ENCODE measurements around the gene PET100. TPM values are rescaled to one million over a fixed set of nuclear protein-coding genes. Genes with fewer than 3 reads are reported as not detected.

The PET100 gene
- total and polyA plus RNA-seq, 2 donors from 2014 or later, result 112 to 181 TPM

- DNase-seq (peak in 3 of 5 donors; percentile 13 to 85 (median 30)), FAIRE-seq (no peak)
- Histone ChIP-seq H3K9me3 (ENCODE audit: control insufficient read depth in 2 of 3, insufficient read depth in 1 of 3, low read length in 3 of 3) (no peaks in the 10 kb centered on the region), H3K27ac (ENCODE audit: low read depth in 2 of 2, low read length in 2 of 2) (peak overlapping the region in 1 of 2 donors; percentile 65), H3K9ac (ENCODE audit: low read length in 3 of 3) (peak overlapping the region in 1 of 3 donors; percentile 61), H3K27me3 (ENCODE audit: control insufficient read depth, insufficient read depth, low read length) (no peaks in the 10 kb centered on the region), H3K4me1 (ENCODE audit: control insufficient read depth in 2 of 3, insufficient read depth in 2 of 3, low read depth in 1 of 3, low read length in 3 of 3) (peaks cover 0 to 17% (median 0%) of the 10 kb centered on the region in 3 donors), H3K4me3 (ENCODE audit: low read length in 3 of 3) (peak overlapping the region; percentile 33 to 78 (median 75)), H3K36me3 (ENCODE audit: control insufficient read depth in 2 of 3, insufficient read depth in 3 of 3, low read length in 3 of 3) (peaks cover 0 to 10% (median 5%) of the 10 kb centered on the region in 3 donors)
- intact Hi-C loops (cut with DNase I), result no loop called here
- no peak for TF ChIP-seq CTCF (IDR thresholded peaks at IDR 0.05; ENCODE audit: borderline replicate concordance, extremely low read depth, insufficient read depth)
These were observed 8.0 kb downstream of the PET100 start for GRCh38 chr19:7637374-7638256.

- H3K27me3 ChIP-seq (ENCODE audit: control insufficient read depth, insufficient read depth, low read length), result no peaks in the 10 kb centered on the region
- peaks cover 0 to 17% (median 0%) of the 10 kb centered on the region in 3 donors for H3K4me1 ChIP-seq (ENCODE audit: control insufficient read depth in 2 of 3, insufficient read depth in 2 of 3, low read depth in 1 of 3, low read length in 3 of 3)
- no peaks in the 10 kb centered on the region for H3K9me3 ChIP-seq (ENCODE audit: control insufficient read depth in 2 of 3, insufficient read depth in 1 of 3, low read length in 3 of 3)
- intact Hi-C loops (cut with DNase I), result no loop called here
- H3K9ac ChIP-seq (ENCODE audit: low read length in 3 of 3), result no peak overlapping the region
- no peak overlapping the region for H3K27ac ChIP-seq (ENCODE audit: low read depth in 2 of 2, low read length in 2 of 2)
- no peak overlapping the region for H3K4me3 ChIP-seq (ENCODE audit: low read length in 3 of 3)
- H3K36me3 ChIP-seq (ENCODE audit: control insufficient read depth in 2 of 3, insufficient read depth in 3 of 3, low read length in 3 of 3), result peaks cover 0 to 10% (median 5%) of the 10 kb centered on the region in 3 donors
- no peak for FAIRE-seq
- TF ChIP-seq CTCF (IDR thresholded peaks at IDR 0.05; ENCODE audit: borderline replicate concordance, extremely low read depth, insufficient read depth), result no peak
- DNase-seq, result no peak
These were observed 9.3 kb downstream of the PET100 start for GRCh38 chr19:7638802-7639465.

- intact Hi-C loops (cut with DNase I), result no loop called here
- Histone ChIP-seq H3K27me3 (ENCODE audit: control insufficient read depth, insufficient read depth, low read length) (no peaks in the 10 kb centered on the region), H3K4me1 (ENCODE audit: control insufficient read depth in 2 of 3, insufficient read depth in 2 of 3, low read depth in 1 of 3, low read length in 3 of 3) (peaks cover 0 to 17% (median 0%) of the 10 kb centered on the region in 3 donors), H3K9me3 (ENCODE audit: control insufficient read depth in 2 of 3, insufficient read depth in 1 of 3, low read length in 3 of 3) (no peaks in the 10 kb centered on the region), H3K36me3 (ENCODE audit: control insufficient read depth in 2 of 3, insufficient read depth in 3 of 3, low read length in 3 of 3) (peaks cover 0 to 10% (median 5%) of the 10 kb centered on the region in 3 donors), H3K27ac (ENCODE audit: low read depth in 2 of 2, low read length in 2 of 2) (no peak overlapping the region), H3K9ac (ENCODE audit: low read length in 3 of 3) (no peak overlapping the region), H3K4me3 (ENCODE audit: low read length in 3 of 3) (no peak overlapping the region)
- TF ChIP-seq CTCF (IDR thresholded peaks at IDR 0.05; ENCODE audit: borderline replicate concordance, extremely low read depth, insufficient read depth), result no peak
- FAIRE-seq (no peak), DNase-seq (no peak)
These were observed 10.3 kb downstream of the PET100 start for GRCh38 chr19:7639863-7640348.
